HepG2 (cell line): ENCODE results near the gene ST6GALNAC3.

Experiments
- ATF2 ChIP-seq: sonication (generic); formaldehyde crosslinking; IDR thresholded peaks from 2 replicates; pipeline ENCODE4 v1.4.0; 2020; ENCODE audit warnings: missing genetic modification reagents
- CBX5 ChIP-seq: sonication (generic); formaldehyde crosslinking; IDR thresholded peaks from 2 replicates; pipeline ENCODE4 v1.4.0; 2020; ENCODE audit warnings: missing genetic modification reagents, borderline replicate concordance
- EHMT2 ChIP-seq: fragments of 200-600 bp; sonication (generic); IDR thresholded peaks from 2 replicates; pipeline ENCODE4 v1.7.0; 2017; ENCODE audit warnings: antibody characterized with exemption, low read depth, low read length, borderline replicate concordance
- HDAC2 ChIP-seq: sonication (generic); formaldehyde crosslinking; IDR thresholded peaks from 2 replicates; pipeline ENCODE4 v1.4.0; 2020; ENCODE audit warnings: missing genetic modification reagents
- RAD51 ChIP-seq: fragments of 450-650 bp; IDR thresholded peaks from 2 replicates; pipeline ENCODE4 v1.6.1; 2016; ENCODE audit warnings: borderline replicate concordance
- TBP ChIP-seq: sonication (generic); formaldehyde crosslinking; IDR thresholded peaks from 2 replicates; pipeline ENCODE4 v1.5.0; 2020; ENCODE audit warnings: missing genetic modification reagents
- TCF7 ChIP-seq: sonication (generic); IDR thresholded peaks from 2 replicates; pipeline ENCODE4 v1.6.1; 2016; ENCODE audit warnings: antibody characterized with exemption, low read depth
- ZBTB34 ChIP-seq: sonication (generic); formaldehyde crosslinking; IDR thresholded peaks from 2 replicates; pipeline ENCODE4 v1.8.0; 2022; ENCODE audit warnings: mild to moderate bottlenecking, missing genetic modification reagents
- ZFX ChIP-seq: sonication (generic); formaldehyde crosslinking; IDR thresholded peaks from 2 replicates; pipeline ENCODE4 v1.4.0; 2020; ENCODE audit warnings: mild to moderate bottlenecking, low read depth, missing genetic modification reagents, moderate library complexity
- ZNF280B ChIP-seq: sonication (generic); formaldehyde crosslinking; IDR thresholded peaks from 2 replicates; pipeline ENCODE4 v1.5.0; 2020; ENCODE audit warnings: missing genetic modification reagents, mild to moderate bottlenecking, borderline replicate concordance
- ZNF333 ChIP-seq: sonication (generic); formaldehyde crosslinking; IDR thresholded peaks from 2 replicates; pipeline ENCODE4 v1.4.0; 2020; ENCODE audit warnings: mild to moderate bottlenecking, missing genetic modification reagents, borderline replicate concordance
- ZNF446 ChIP-seq: sonication (generic); formaldehyde crosslinking; IDR thresholded peaks from 2 replicates; pipeline ENCODE4 v1.5.0; 2020; ENCODE audit warnings: mild to moderate bottlenecking, missing genetic modification reagents
- ZNF678 ChIP-seq: sonication (generic); formaldehyde crosslinking; IDR thresholded peaks from 2 replicates; pipeline ENCODE4 v1.4.0; 2020; ENCODE audit warnings: mild to moderate bottlenecking, missing genetic modification reagents
- TF ChIP-seq, protein P1 (sequence below): sonication (generic); formaldehyde crosslinking; IDR thresholded peaks from 2 replicates; pipeline ENCODE4 v1.5.0; 2020; ENCODE audit warnings: mild to moderate bottlenecking, missing genetic modification reagents, moderate library complexity

GRCh38 chr1:76154206-76154956, 79.8 kb downstream of the ST6GALNAC3 start:
- TF ChIP-seq CBX5 (no peak), ZNF446 (no peak), ZNF280B (CRISPR knock-in tag) (no peak), EHMT2 (no peak), HDAC2 (no peak), ZFX (CRISPR knock-in tag) (no peak), TBP (no peak), ZNF333 (CRISPR knock-in tag) (no peak), ZNF678 (no peak), ZBTB34 (CRISPR knock-in tag) (no peak), ATF2 (no peak), RAD51 (no peak), TCF7 (no peak)
- TF ChIP-seq, protein P1, sequence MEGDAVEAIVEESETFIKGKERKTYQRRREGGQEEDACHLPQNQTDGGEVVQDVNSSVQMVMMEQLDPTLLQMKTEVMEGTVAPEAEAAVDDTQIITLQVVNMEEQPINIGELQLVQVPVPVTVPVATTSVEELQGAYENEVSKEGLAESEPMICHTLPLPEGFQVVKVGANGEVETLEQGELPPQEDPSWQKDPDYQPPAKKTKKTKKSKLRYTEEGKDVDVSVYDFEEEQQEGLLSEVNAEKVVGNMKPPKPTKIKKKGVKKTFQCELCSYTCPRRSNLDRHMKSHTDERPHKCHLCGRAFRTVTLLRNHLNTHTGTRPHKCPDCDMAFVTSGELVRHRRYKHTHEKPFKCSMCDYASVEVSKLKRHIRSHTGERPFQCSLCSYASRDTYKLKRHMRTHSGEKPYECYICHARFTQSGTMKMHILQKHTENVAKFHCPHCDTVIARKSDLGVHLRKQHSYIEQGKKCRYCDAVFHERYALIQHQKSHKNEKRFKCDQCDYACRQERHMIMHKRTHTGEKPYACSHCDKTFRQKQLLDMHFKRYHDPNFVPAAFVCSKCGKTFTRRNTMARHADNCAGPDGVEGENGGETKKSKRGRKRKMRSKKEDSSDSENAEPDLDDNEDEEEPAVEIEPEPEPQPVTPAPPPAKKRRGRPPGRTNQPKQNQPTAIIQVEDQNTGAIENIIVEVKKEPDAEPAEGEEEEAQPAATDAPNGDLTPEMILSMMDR (CRISPR knock-in tag): peak; percentile 93
